ENCODE data around the gene SCN4B. TPM values are rescaled to one million over a fixed set of nuclear protein-coding genes. Genes with fewer than 3 reads are reported as not detected.
A peak's percentile ranks its signal among the peaks of the same experiment; 100 is the strongest.

SCN4B gene
- polyA plus RNA-seq, 3 donors: 1.1 to 1.6 (median 1.2) TPM

- no peak for DNase-seq (ENCODE audit: extremely low read depth in 1 of 11, low read depth in 9 of 11, low spot score in 4 of 11)
Measured at GRCh38 chr11:118157186-118157895, 4.7 kb upstream of the SCN4B start.

GRCh38 chr11:118156531-118157185, 4.0 kb upstream of the SCN4B start:
- no peak for DNase-seq (ENCODE audit: extremely low read depth in 1 of 11, low read depth in 9 of 11, low spot score in 4 of 11)

- no peak for DNase-seq (ENCODE audit: extremely low read depth in 1 of 11, low read depth in 9 of 11, low spot score in 4 of 11)
Measured at GRCh38 chr11:118155776-118156530, 3.3 kb upstream of the SCN4B start.

DNA sequence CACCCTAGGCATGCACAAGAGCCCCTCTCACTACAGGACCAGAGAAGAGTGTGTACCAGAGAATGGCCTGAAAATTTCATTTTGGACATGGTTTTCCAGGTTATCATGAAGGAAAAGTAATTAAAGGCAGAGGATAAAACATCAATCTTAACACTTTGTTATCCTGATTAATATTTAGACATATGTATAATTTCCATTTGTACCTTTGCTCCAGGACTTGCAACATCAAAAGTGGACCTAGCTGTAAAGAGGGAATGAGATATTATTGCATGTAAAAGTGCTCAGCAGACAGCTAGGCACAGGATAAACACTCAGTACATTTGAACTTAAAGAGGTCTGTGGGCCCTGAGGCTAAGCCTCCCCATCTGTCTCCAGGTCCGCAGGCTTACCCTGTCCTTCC, 2.0 kb upstream of the SCN4B start:
- no peak for DNase-seq (ENCODE audit: extremely low read depth in 1 of 11, low read depth in 9 of 11, low spot score in 4 of 11)

DNA sequence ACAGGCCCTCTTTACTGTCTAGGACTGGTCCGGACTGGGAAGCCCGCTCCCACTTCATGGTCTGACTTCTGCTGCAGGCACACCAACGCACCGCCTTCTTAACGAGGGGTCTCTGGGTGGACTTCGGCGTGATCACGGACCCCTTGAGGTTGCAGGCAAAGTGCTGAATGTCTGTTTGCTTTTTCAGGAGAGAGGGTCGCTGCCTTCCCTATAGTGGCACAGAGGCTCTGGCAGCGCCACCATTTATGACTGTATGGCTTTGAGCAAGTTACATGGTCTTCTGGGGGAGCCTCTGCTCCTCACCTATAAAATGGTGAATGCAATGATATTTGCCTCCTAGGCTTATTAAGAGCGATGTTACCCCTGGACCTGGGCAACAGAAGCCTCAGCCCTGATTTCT, 1.4 kb upstream of the SCN4B start:
- DNase-seq (ENCODE audit: extremely low read depth in 1 of 11, low read depth in 9 of 11, low spot score in 4 of 11): no peak

DNA sequence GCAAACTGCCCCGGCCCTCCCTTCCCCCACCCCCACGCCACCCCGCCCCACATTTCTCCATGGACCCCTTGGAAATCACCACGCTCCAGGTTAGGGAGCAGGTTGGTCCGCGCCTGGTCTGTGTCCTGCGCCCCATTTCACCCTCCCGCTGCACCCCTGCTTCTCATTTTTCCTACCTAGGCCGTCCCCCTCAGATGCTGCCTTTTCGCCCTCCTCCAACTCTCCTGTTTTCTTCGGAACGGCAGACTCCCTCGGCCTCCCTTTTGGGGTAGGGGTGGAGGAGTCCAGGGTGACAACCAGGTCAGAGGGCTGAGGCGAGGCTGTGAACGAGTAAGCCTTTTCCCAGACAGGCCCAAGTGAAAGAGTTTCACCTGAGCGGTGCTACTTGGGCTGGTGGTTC, 893 bp upstream of the SCN4B start:
- DNase-seq (ENCODE audit: extremely low read depth in 1 of 11, low read depth in 9 of 11, low spot score in 4 of 11): no peak

DNA sequence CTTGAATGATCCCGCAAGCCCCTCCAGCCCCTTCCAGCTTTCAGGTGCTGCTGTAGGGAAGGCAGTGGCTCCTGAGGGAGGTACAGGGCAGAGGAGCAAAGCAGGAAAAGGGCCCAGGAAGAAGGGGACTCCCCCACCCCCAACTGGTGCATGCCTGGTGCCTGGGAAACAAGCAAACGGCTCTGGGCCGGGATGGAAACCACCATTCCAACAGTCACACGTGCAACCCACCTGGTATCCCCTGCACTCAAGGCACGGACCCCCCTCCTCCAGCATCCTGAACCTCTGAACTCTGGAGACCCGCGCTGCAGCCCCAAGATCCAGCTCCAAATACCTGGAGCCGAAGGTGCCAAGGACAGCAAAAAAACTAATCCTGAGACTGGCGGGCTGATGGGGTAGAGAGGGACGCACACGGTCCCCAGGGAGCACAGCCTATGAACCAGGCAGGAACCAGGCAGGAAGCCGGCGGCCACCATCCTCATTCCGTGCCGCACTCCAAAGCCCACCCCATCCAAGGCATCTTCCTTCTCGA, 537 bp downstream of the SCN4B start:
- DNase-seq (ENCODE audit: extremely low read depth in 1 of 11, low read depth in 9 of 11, low spot score in 4 of 11): no peak

- no peak for DNase-seq (ENCODE audit: extremely low read depth in 1 of 11, low read depth in 9 of 11, low spot score in 4 of 11)
Measured at GRCh38 chr11:118151431-118151830, 1.2 kb downstream of the SCN4B start.

DNA sequence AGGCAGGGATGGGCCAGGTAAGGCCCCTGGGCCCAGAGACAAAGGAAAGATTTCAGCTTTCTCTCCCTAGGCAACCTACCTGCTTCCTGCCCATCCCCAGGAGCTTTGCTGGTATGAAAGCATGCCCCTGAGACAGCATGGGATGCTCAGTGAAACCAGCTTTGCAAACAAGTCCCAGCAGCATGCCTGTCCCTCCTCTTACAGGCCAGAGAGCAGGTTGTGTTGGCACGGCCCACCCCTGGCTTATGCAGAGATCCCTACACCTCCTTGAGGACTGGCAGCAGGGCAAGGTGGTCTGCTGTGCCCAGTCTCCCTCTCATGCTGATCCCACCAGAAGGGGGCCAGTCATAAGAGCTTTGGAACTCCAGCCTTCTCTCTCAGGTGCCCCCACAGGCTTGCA, 3.1 kb downstream of the SCN4B start:
- DNase-seq (ENCODE audit: extremely low read depth in 1 of 11, low read depth in 9 of 11, low spot score in 4 of 11): no peak

- no peak for DNase-seq (ENCODE audit: extremely low read depth in 1 of 11, low read depth in 9 of 11, low spot score in 4 of 11)
Measured at GRCh38 chr11:118148856-118149255, 3.8 kb downstream of the SCN4B start.

GRCh38 chr11:118148240-118148639, 4.4 kb downstream of the SCN4B start:
- DNase-seq (ENCODE audit: extremely low read depth in 1 of 11, low read depth in 9 of 11, low spot score in 4 of 11): no peak

DNA sequence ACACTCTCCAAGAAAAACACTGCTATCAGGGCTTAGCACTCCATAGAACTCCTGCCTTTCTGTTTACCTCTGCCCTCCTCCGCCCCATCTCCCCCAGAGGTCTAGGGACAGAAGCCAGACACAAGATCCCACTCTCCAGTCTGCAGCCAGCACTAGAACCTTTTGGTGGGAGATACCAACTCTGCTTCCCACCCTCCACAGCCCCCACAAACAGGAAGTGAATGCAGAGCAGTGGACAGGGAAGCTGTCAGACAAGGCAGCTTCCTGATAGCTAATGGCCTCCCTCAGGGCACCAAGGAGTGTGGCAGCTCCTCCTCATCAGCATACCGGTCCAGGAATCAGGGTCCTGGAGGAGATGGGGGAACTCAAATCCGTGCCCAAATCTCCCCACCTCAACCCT, 5.1 kb downstream of the SCN4B start:
- DNase-seq (ENCODE audit: extremely low read depth in 1 of 11, low read depth in 9 of 11, low spot score in 4 of 11): no peak

DNA sequence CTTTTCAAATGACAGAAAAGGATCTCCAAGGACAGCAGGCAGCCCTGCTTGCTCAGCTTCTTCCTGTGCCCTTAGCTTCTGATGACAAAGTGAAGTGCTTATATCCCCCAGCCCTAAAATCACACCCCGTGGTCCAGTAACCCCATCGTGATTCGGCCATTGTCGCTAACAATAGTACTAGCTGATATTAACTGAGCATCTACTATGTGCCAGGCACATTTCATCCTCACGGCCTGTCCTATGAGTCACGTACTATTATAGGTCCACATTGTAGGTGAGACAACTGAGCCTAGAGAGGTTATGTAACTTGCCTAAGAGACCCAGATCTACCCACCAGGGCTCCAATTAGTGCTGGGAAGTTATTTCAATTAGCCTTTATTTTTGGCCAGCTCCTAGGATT, 6.1 kb downstream of the SCN4B start:
- DNase-seq (ENCODE audit: extremely low read depth in 1 of 11, low read depth in 9 of 11, low spot score in 4 of 11): no peak

- DNase-seq (ENCODE audit: extremely low read depth in 1 of 11, low read depth in 9 of 11, low spot score in 4 of 11): peak; percentile 47 to 80 (median 70)
Measured at GRCh38 chr11:118145285-118146227, 7.1 kb downstream of the SCN4B start.

- DNase-seq (ENCODE audit: extremely low read depth in 1 of 11, low read depth in 9 of 11, low spot score in 4 of 11): no peak
Measured at GRCh38 chr11:118144301-118145268, 8.0 kb downstream of the SCN4B start.

- DNase-seq (ENCODE audit: extremely low read depth in 1 of 11, low read depth in 9 of 11, low spot score in 4 of 11): no peak
Measured at GRCh38 chr11:118143661-118144185, 8.9 kb downstream of the SCN4B start.

- DNase-seq (ENCODE audit: extremely low read depth in 1 of 11, low read depth in 9 of 11, low spot score in 4 of 11): no peak
Measured at GRCh38 chr11:118142809-118143208, 9.8 kb downstream of the SCN4B start.

DNA sequence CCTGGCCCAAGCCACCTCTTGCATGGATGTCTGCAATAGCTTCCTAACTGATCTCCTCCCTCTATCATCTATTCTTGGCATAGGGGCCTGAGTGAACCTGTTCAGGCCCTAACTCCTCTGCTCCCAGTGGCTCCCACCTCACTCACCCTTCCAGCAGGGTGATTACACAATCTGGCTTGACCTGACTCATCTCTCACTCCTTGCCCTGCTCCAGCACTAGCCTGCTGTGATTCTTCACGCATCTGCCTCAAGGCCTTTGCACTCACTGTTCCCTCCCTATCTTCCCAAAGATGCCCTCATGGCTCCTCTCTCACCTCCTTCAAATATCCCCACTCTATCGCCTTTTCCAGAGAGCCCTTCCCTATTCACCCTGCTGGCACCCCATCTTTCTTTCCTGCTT, 10.5 kb downstream of the SCN4B start:
- no peak for DNase-seq (ENCODE audit: extremely low read depth in 1 of 11, low read depth in 9 of 11, low spot score in 4 of 11)
